Lung (tissue), 12 donors: ENCODE measurements around the gene BBOF1. TPM values are rescaled to one million over a fixed set of nuclear protein-coding genes. Genes with fewer than 3 reads are reported as not detected.
A peak's percentile ranks its signal among the peaks of the same experiment; 100 is the strongest.

Source experiments
- ATAC-seq: fragments of 200-7000 bp; cut with Tn5 transposase; one replicate; pipeline ENCODE4 v1.9.1; 2020; ENCODE audit warnings: moderate number of reproducible peaks; ENCODE audit not compliant: insufficient read depth, low FRiP score
- DNase-seq, 3 donors: peaks; one replicate each; pipeline ENCODE4 v3.0.0-alpha.2; 2013 to 2017
- H3K27ac ChIP-seq, 2 donors: one replicate each; pipeline ENCODE4 v1.5.1; 2013; ENCODE audit warnings: mild to moderate bottlenecking in 2 of 2, moderate library complexity in 2 of 2, control low read depth in 1 of 2, inconsistent platforms in 1 of 2, low read depth in 1 of 2, low read length in 1 of 2
- H3K27me3 ChIP-seq, 3 donors: one replicate each; pipeline ENCODE4 v1.5.1; 2013; ENCODE audit warnings: low read length in 2 of 3; ENCODE audit not compliant: control insufficient read depth in 3 of 3, insufficient read depth in 3 of 3
- H3K36me3 ChIP-seq, 4 donors: one replicate each; pipeline ENCODE4 v1.5.1; 2013; ENCODE audit warnings: low read length in 4 of 4, mild to moderate bottlenecking in 1 of 4, moderate library complexity in 1 of 4; ENCODE audit not compliant: control insufficient read depth in 4 of 4, insufficient read depth in 4 of 4
- H3K4me1 ChIP-seq, 5 donors: one replicate each; pipeline ENCODE4 v1.5.1; 2013; ENCODE audit warnings: low read length in 5 of 5, mild to moderate bottlenecking in 2 of 5, moderate library complexity in 1 of 5; ENCODE audit not compliant: control insufficient read depth in 5 of 5, insufficient read depth in 5 of 5
- H3K4me3 ChIP-seq: one replicate; pipeline ENCODE4 v1.5.1; 2013; ENCODE audit warnings: mild to moderate bottlenecking, control low read depth, moderate library complexity
- H3K9ac ChIP-seq, 2 donors: one replicate each; pipeline ENCODE4 v1.5.1; 2013; ENCODE audit warnings: low read length in 2 of 2, control low read depth in 1 of 2; ENCODE audit not compliant: insufficient read depth in 1 of 2
- H3K9me3 ChIP-seq, 4 donors: one replicate each; pipeline ENCODE4 v1.5.1; 2013; ENCODE audit warnings: low read length in 3 of 4, mild to moderate bottlenecking in 1 of 4, moderate library complexity in 1 of 4; ENCODE audit not compliant: control insufficient read depth in 4 of 4, insufficient read depth in 3 of 4
- WGBS, 2 donors: extraction: QIAGEN DNeasy Blood & Tissue Kit; methylation state at CpG; one replicate each; pipeline ENCODE4 v1.1.7; 2013; 5-methylcytosine and 5-hydroxymethylcytosine counted together
- polyA plus RNA-seq, 2 donors: library from polyadenylated mRNA; stranded (reverse); fragments of 200-250 nt; gene quantifications; one replicate each; pipeline ENCODE4 v1.2.1, GENCODE V29; 2013
- total RNA-seq, 2 donors: library from RNA; depleted of rRNA in 1 of 2; stranded (reverse); fragments of >200 nt in 1 of 2; gene quantifications; one replicate each; pipeline ENCODE4 v1.2.1, GENCODE V29; 2014 to 2021
- TF ChIP-seq, protein P1 (sequence below): IDR thresholded peaks from 2 replicates; pipeline ENCODE4 v1.5.1; 2012; ENCODE audit warnings: mild to moderate bottlenecking; ENCODE audit errors: control extremely low read depth, extremely low read depth
- donor health status: control.
- donor health status: control.
- donor health status: Bipolar disorder and iron deficiency.
- donor health status: healthy.
- donor health status: DM: yes; HTN: yes; CAD: no.

BBOF1 gene
- total and polyA plus RNA-seq, 4 donors: 6.6 to 23.1 (median 10.4) TPM

DNA sequence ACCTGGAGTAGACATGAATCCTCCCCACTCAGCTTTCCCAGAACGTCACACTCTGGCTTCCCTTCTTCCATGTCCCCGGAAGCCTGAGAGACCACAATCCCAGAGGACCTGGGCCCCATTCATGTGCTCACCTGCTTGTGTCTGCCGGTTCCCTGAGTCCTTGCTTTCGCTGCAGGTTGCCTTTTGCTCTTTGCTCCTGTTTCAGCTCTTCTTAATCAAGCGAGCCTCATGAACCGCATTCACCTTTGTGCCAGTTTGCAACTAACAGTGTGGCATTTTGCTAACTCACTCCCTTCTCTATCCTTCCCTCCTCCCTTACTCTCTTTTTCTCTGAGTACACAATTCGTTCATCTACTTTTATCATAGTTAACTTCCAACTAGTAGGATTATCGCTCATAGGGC lies 23.2 kb upstream of the BBOF1 start:
- TF ChIP-seq, protein P1, sequence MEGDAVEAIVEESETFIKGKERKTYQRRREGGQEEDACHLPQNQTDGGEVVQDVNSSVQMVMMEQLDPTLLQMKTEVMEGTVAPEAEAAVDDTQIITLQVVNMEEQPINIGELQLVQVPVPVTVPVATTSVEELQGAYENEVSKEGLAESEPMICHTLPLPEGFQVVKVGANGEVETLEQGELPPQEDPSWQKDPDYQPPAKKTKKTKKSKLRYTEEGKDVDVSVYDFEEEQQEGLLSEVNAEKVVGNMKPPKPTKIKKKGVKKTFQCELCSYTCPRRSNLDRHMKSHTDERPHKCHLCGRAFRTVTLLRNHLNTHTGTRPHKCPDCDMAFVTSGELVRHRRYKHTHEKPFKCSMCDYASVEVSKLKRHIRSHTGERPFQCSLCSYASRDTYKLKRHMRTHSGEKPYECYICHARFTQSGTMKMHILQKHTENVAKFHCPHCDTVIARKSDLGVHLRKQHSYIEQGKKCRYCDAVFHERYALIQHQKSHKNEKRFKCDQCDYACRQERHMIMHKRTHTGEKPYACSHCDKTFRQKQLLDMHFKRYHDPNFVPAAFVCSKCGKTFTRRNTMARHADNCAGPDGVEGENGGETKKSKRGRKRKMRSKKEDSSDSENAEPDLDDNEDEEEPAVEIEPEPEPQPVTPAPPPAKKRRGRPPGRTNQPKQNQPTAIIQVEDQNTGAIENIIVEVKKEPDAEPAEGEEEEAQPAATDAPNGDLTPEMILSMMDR: no peak
- no peaks in the 10 kb centered on the region for H3K27me3 ChIP-seq
- H3K4me1 ChIP-seq: peaks cover 0 to 9% (median 0%) of the 10 kb centered on the region in 5 donors
- peaks cover 0 to 5% (median 2%) of the 10 kb centered on the region in 4 donors for H3K36me3 ChIP-seq
- no peak overlapping the region for H3K4me3 ChIP-seq
- WGBS, 2 donors: 93 to 94% methylated on average over 8 of the region's 8 CpGs
- H3K27ac ChIP-seq: no peak overlapping the region
- DNase-seq (no peak), ATAC-seq (no peak)
- no peak overlapping the region for H3K9ac ChIP-seq
- H3K9me3 ChIP-seq: no peaks in the 10 kb centered on the region

DNA sequence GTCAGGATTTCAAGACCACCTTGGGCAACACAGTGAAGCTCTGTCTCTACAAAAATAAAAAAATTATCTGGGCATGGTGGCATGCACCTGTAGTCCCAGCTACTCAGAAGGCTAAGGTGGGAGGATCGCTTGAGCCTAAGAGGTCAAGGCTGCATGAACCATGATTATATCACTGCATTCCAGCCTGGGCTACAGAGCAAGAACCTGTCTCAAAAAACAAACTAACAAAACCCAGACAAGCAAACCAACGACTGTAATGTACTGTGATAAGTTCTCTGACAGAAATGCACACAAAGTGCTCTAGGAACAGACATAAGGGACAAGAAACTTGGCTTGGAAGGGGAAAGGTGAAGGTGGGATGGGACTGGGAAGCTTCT lies 22.4 kb upstream of the BBOF1 start:
- WGBS, 2 donors: 67 to 85% methylated on average over 2 of the region's 2 CpGs
- ATAC-seq (no peak), DNase-seq (no peak)
- no peak overlapping the region for H3K4me3 ChIP-seq
- H3K36me3 ChIP-seq: peaks cover 0 to 5% (median 2%) of the 10 kb centered on the region in 4 donors
- H3K9me3 ChIP-seq: no peaks in the 10 kb centered on the region
- no peak overlapping the region for H3K27ac ChIP-seq
- TF ChIP-seq, protein P1: no peak
- peaks cover 0 to 9% (median 0%) of the 10 kb centered on the region in 5 donors for H3K4me1 ChIP-seq
- no peak overlapping the region for H3K9ac ChIP-seq
- H3K27me3 ChIP-seq: no peaks in the 10 kb centered on the region

DNA sequence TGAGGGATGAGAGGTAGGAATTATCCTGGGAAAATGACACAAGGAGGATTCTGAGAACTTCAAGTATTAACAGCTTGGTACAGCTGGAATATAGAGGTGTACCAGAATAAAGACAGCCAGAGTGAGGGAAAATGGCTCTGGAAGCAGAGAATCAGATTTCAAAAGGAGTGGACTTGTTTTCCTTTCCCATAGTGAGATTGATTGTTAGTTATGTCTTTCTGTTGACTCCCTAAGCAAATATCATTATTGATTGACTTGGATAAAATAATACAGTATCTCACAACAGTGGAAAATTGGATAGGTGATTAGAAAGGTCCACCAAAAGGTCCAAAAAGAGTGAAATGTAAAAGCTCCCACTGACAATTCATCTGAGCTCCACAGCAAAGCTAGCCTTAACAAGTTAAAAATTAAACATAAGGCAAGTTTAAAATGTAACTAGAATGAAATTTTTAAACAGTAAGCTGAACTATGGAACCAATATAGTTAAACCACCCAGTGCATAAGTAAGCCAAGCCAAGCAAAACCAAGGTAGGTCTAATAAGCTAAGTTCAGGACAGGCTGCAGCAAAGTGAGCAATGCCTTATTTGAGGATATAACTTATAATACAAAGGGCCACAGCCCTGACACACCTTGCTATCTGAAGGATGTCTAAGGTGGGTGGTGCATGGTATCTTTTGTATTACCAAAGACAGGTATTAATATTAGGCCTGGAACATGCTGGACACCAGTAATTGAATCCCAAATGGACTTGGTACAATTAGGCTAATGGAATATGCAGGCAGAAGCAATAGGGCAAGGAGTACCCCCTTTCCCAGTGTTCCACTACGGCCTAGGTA lies 21.8 kb upstream of the BBOF1 start:
- Histone ChIP-seq H3K4me3 (no peak overlapping the region), H3K9ac (no peak overlapping the region), H3K36me3 (peaks cover 0 to 5% (median 2%) of the 10 kb centered on the region in 4 donors), H3K27me3 (no peaks in the 10 kb centered on the region), H3K9me3 (no peaks in the 10 kb centered on the region), H3K27ac (no peak overlapping the region), H3K4me1 (peaks cover 0 to 9% (median 0%) of the 10 kb centered on the region in 5 donors)
- TF ChIP-seq, protein P1: no peak
- no peak for ATAC-seq
- WGBS, 2 donors: 89 to 92% methylated on average over 1 of the region's 1 CpG
- DNase-seq: peak in 1 of 3 donors; percentile 1
